HG02970 (cell line): ENCODE results near the gene NPFFR1.

ENCODE experiments used
- ATAC-seq: cut with Tn5 transposase; IDR thresholded peaks from one replicate; pipeline ENCODE4 v1.9.1; 2021; ENCODE audit warnings: mild to moderate bottlenecking, moderate library complexity, moderate number of reproducible peaks; ENCODE audit not compliant: unreplicated experiment, low FRiP score

NPFFR1 gene, protein sequence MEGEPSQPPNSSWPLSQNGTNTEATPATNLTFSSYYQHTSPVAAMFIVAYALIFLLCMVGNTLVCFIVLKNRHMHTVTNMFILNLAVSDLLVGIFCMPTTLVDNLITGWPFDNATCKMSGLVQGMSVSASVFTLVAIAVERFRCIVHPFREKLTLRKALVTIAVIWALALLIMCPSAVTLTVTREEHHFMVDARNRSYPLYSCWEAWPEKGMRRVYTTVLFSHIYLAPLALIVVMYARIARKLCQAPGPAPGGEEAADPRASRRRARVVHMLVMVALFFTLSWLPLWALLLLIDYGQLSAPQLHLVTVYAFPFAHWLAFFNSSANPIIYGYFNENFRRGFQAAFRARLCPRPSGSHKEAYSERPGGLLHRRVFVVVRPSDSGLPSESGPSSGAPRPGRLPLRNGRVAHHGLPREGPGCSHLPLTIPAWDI

DNA sequence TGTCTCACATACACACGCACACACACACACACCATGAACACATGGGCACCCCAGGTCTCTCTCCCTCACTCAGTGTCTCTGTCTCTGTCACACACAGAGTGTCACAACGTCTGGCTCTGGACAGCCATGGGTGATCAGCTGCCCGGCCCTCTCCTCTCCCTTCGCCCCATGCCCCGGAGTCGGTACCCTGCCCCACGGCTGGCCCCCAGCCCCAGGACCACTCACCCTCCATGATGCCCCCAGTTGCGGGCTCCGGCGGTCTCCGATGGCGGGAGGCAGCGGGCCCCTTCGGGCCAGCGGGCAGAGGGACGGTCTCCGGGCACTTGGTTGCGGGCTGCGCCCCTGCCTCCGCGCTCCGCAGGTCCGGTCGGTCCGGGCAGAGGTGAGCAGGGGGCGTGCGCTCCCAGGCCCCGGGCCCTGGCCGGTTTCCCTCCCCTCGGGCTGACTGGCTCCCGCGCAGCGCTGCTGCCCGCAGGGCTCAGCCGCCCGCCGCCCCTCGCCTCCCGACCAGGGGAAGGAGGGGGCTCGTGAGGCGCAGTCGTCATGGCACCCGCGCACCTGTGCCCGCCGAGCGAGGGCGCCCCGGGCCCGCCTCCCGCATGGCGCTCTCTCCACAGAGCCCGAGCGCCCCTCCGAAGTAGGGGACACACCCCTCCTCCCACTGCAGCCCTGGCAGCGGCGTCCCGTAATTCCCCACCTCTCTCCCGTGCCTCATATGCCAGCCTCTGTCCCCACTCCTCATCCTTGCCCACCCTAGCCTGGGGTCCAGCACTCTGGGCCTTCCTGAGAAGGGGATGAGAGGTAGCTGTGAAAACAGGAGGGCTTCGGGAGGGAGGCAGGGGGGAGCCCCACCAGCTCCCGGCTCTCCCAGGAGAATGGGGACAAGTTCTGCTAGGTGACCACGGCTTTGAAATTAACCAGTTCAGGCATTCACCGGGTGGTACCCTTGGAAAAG lies at the start of gene NPFFR1:
Gene NPFFR1, minus strand, starts transcription at position 560 of the 955 bp plus-strand sequence. Its CDS starts 328 bp downstream, at position 232.
- ATAC-seq = no peak

DNA sequence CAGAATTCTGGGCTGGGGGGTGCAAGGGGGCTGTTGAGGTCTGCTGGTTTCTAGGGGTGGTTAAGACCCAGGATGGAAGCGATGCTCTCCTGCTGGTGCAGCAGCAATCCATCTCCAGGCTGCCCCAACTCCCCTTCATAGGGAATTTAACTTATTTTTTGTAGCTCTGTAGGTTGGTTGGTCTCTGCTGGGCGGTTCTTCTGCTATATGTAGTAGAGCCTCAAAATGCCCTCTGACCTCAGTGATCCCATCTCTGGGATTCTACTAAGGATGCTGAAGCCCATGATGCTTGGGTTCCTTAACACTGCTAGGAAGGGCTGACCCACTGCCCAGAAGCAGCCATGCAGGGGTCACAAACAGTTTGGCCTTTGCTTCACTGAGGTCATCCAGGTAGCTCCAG lies 49.5 kb upstream of the NPFFR1 start:
- no peak for ATAC-seq

DNA sequence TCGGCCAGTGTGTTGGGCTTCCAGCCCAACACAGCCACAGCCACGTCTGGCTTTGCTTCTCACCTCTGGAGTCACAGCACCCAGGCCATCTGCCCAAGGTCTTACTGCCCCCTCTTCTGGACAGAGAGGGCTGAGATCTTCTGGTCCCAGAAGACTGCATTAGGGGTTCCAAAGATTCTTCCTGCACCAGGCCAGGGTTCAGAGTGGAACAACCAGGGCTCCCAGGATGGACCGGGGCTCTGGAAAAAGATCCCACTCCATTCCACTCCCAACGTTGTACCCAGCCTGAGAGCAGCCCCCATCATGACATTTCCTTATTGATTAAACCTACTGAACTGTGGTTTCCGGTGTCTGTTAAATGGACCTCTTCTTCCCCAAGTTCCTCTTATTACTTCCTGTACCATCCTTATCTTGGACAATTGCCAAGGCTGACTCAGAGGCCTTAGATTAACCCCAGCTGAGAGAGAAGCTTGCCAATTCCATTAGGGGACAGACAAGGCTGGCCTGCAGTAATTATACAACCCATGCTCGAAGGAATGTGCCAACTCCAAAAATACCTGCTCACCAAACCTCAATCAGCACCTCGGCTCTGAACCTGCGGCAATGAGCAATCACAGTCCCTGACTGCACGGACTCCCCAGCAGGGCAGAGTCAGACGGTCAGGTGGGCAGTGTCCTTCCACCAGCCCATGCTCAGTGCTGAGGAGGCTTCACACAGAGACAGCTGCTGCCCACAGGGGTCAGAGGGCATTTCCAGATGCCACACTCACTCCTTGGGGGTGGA lies 47.9 kb upstream of the NPFFR1 start:
- ATAC-seq = no peak

DNA sequence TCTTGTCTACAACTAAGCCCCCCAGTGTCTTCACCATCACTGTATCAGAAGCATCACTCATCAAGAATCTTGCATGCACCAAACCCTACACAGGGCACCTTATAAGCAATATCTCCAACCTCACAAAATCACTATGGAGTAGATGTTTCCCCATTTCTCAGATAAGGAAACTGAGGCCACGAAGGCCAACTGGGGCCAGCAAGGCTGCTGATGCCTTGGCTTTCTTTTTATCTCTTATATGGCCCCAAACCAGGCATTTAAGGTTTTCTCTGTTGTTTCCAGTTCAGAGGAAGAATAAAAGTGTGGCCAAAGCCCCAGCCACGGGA lies 47.3 kb upstream of the NPFFR1 start:
- no peak for ATAC-seq

DNA sequence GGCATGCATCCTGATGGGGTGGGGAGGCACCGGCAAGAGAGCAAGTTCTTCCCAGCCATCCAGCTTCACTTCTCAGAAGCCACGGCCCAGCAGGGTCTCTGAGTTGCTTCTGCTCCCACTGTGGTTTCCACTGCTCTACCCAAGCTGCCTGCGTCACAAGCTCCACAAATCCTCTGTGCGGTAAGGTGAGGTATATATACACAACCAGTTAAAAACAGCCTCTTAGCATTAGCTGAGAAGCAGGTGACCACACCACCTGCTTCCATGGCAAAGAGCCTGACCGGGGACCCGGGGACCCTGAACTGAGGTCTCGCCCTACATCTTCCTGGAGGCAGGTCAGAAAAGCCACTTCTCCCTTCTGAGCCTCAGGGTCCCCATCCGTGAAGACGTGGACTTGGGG lies 46.9 kb upstream of the NPFFR1 start:
- ATAC-seq = no peak

DNA sequence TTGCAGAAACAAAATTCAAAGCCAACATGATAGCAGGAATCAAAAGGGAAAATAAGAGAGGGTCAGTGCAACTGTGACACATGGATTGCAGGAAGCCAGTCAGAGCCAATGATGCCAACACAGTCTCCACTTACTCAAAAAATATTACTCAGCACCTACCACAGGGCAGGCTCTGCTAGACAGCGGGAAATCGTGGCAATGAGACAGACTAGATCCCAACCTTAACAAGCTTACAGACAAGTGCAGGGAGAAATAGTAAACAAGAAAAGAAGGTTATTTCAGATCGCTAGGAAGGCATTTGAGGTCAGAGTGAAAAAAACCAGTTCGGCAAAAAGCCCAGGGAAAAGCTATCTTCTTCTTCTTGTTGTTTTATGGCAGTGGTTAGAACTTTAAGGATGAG lies 45.2 kb upstream of the NPFFR1 start:
- ATAC-seq = no peak

DNA sequence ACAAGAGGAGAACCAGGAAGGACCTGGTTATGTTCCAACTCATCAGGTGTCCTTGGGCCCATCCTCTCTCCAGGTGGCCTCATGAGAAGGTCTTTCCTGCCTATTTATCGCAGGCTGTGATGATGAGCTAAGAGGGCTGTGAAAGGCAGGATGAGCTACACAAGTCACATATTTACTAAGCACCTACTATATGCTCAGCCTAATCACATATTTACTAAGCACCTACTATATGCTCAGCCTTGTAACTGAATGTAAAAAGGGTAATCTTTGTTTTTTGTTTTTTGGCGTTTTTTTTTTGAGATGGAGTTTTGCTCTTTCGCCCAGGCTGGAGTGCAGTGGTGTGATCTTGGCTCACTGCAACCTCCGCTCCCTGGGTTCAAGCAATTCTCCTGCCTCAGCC lies 44.2 kb upstream of the NPFFR1 start:
- no peak for ATAC-seq

DNA sequence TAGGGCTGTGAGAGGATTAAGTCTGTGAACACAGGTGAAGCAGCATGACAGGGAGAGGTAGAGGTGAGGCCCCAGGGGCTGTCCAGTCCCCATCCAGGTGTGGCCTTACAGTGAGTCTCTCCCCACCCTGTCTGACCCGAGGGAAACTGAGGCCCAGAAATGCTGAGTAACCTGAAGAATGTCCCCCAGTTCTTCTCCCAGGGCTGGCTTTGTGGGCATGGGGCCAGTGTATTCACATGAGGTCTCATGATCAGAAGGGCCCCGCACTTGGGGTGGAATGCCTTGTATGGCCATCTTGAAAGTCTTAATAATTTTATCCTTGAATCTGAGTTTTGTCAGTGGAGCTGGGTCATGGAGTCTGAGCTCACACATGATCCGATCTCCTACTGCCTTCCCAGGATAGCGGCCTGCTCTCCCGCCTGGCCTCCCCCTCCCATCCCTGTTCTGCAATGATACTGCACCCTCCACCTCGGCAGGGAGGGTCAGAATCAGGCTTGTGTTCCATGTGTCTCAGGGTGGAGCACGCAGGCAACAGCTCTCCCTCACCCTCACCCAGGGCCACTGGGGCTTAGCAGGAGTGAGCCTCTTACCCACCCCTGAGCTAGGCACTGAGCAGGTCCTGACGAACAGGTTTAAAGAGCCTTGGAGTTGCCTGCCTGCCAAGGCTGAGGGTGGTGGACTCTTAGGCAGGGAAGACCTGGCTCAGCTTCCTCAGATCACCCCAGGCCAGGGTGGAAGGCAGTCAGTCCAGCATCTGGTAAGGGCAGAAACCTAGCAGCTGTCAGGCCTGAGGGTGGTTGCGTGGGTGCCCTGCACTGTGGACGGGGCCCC lies 41.4 kb upstream of the NPFFR1 start:
- no peak for ATAC-seq

DNA sequence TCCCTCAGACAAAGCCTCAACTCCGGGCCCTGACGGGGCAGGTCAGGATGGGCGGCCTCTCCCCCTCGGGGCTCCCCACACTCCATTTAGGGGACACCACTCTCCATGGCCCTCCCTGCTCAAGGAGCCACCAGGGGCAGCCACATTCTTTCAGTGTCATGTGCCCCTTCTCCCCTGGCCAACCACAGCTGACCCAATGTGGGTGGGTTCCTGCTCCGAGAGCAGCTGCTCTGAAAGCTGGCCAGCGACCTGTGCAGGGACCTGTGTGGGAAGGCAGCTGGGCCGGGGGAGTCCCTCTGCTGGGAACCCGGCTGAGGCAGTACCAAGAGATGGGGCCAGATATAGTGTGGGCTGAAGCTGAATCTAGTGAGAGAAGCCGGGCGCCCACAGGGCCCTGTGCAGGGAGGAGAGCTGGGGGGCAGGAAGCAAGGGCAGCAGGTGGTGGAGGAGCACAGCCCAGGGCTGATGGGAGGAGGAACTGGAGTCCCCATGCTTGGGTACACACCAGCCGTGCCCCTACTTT lies 40.6 kb upstream of the NPFFR1 start:
- ATAC-seq = no peak

DNA sequence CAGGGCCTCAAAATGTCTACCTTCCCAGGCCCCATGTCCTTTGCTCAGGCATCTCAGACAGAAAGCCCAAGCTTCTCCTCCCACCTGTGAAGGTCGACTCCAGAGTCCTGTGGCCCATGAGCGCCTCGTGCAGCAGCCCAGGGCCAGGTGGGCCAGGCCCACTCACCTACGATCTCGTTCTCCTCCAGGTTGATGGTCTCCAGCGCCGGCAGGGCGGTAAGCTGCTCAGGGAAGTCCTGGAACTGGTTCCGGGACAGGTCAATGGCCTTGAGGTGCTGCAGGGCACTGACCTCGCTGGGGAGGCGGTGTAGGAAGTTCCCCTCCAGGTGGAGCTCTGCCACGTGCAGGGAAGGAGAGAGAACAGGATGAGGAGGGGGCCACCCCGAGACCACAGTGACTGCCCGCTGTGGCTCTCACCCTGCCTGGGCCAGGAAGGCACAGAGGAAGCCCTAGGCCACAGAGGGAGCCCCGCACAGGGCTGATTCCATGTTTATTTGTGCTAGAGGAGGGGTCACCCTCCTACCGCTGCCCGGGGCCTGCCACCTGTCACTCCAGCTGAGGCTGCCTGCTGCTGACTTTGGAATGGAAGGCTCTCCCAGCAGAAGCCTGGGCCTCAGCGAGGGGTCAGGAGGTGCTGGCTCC lies 40.0 kb upstream of the NPFFR1 start:
- ATAC-seq = no peak

DNA sequence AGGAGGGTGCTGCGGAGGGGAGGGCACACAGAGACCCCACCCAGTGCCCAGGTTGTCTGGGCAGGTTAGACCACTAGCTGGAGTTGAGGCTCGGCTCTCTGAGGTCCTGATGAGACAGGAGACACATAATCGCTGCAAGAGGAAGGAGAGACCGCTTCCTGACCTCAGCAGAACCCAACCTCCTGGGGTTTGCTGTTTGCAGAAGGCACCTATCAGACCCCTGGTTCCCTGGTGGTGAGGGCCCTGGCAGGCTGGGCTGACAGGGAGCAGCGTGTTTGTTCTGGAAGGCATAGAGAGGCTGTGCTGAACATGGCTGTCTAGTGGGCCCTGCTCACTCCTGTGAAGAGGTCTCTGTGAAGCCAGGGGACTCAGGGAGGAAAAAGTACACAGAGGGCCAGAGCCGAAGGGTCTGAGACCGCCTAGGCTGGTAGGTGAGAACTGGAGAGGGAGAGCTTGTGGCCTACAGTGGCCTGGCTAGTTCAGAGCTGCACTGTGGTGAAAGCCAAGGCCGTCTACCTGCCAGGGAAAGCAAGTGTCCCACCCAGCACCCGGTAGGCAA lies 39.4 kb upstream of the NPFFR1 start:
- no peak for ATAC-seq

DNA sequence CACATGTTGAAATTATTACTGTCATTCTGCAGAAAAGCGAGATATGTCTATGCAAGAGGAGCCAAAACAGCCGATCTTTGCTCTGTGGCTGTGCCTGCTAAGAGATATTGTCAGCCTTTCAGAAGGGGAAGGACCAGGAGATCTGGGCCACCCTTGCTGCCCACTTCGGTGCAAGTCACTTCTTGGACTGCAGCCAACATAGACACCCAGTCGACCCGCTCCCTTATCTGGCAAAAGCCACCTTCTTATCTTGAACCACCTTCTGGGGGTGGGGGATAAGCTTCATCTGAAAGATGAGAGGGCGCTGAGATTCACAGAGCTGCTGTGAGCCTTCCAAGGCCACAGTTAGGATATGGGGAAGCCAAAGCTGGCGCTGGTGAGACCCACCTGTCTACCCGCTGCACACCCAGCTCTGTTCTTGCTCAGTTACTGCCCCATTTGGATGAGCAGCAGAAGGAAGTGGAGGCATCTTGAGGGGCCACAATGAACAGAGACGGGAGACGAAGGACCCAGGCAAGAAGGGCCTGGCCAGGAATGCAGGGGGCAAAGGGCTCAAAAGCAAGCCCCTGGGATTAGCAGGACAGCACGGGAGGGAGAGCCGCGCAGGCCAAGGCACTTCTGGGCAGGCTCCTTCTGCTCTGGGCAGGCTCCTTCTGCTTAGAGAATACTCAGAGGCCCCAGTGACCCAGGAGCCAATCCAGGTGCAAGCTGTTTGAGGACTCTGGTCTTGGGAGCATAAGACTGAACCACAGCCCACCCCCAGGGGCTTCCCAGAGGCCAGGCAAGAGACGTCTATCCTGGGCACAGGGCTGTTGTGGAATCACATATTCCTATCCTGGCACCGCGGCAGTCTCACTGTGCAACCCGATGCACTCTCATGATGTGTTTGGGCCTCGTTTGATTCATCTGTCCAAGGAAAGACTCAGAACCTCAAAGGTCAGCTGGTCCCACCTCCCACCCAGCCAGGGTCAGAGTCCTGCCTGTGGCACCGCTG lies 38.4 kb upstream of the NPFFR1 start:
- ATAC-seq = no peak

DNA sequence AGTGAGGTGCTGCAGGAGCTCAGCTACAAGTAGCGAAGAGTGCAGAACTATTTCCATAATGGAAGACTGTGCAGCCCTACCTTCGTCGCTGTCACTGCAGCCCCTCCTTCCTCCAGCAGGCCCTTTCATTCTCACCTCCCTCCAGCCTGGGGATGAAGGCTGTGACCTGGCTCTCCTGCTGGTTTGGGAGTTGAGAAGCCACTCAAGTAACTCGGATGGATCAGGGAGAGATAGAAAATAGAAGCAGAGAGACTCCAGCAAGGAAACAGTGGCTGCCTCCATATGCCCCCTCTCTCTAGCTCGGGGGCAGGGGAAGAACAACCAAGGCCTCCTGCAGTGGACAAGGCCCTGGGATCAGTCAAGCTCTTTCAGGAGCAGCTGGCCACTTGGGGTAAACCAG lies 37.4 kb upstream of the NPFFR1 start:
- ATAC-seq = no peak

DNA sequence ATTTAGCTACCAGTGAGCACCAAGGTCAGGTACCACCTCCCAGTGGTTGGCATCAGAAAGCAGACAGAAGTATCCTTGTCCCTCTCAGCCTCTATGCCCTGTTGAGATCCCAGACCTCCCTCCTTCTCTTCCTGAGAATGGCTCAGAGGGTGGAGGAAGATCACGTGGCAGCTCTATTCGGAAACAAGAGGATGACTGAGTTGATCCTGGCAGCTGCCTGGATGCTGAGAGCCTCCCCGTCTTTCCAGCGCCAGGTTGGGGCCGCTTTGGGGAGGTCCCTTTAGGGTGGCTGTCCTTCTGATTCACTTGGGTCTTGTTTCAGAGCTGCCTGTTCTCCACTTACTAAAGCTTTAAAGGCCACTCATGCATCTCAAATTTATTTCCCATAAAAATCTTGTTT lies 36.9 kb upstream of the NPFFR1 start:
- no peak for ATAC-seq

DNA sequence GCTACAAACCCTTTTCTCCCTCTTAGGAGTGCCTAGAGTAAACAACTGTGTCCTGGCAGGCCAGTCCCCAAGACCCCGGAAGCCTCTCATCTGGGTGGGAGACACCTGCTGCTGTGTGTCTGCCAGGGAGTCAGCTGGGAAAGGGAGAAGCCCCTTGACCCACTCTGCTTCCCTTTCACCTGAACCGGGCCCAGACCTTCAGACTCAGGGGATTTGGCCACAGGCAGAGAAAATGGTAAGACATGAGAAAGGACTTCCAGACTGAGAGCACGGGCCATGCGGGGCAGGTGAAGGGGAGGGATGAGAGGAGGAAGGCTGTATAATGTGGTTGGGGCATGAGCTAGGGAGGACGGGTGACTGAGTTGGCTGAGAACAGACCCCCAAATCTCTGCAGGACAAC lies 36.0 kb upstream of the NPFFR1 start:
- no peak for ATAC-seq

DNA sequence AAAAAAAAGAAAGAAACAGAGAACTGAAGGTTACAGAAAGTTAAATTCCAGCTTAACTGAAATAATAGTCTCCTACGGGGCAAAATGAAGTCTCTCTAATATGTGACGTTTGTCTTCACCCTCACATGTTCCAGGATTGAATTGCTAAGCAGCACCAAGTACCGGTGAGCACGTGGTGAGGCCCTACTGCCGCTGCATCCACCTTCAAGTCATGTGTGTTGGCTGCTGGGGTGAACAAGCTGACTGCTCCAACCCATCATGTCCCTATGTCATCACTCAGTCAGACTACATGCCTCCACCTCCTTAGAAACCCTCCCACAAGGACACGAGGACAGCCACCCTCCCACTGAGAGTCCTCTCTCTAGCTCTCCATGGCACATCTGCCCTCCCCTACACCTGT lies 35.4 kb upstream of the NPFFR1 start:
- no peak for ATAC-seq

DNA sequence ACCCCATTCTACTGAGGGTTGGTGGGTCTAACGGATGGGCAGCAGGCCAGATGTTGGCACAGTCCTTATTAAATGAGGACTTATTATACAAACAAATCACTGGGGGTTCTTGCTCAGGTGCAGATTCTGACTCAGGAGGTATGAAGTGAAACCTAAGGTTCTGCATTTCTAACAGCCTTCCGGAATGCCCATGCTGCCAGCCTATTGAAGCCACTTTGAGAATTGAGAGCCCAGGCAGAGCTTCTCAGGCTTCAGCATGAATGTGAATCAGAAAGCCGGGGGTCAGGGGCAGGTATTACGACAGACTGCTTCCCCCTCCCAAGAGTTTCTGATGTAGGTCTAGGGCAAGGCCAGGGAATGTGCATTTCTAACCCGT lies 34.1 kb upstream of the NPFFR1 start:
- ATAC-seq = no peak
